HCT116 (cell line): Measurements from ENCODE around the gene ABR. TPM values are rescaled to one million over a fixed set of nuclear protein-coding genes. Genes with fewer than 3 reads are reported as not detected.
A peak's percentile ranks its signal among the peaks of the same experiment; 100 is the strongest.

Experiments used
- ATAC-seq: fragments of 200-7000 bp; cut with Tn5 transposase; 2 replicates; pipeline ENCODE4 v1.9.1; 2020; ENCODE audit warnings: mild to moderate bottlenecking, moderate library complexity
- BruUV-seq: library from RNA; stranded (reverse); fragments of 400-500 nt; replicated peaks from 2 replicates; lab custom pipeline; 2021; lab: Mats Ljungman, UMichigan
- CTCF ChIA-PET: fragments of 300-600 bp; sonication (Branson Sonifier 250); formaldehyde crosslinking; loops from one replicate; lab custom pipeline; 2021; ENCODE audit warnings: antibody characterized with exemption; lab: Charles Lee
- POLR2A ChIA-PET: fragments of 300-600, 350-600 bp; sonication (Branson Sonifier 250); formaldehyde crosslinking; loops from one replicate; lab custom pipeline; 2021; ENCODE audit warnings: antibody characterized with exemption; lab: Charles Lee
- RAD21 ChIA-PET, 2 experiments: fragments of 300-600 bp; sonication (Branson Sonifier 250); formaldehyde crosslinking; loops; one replicate each; lab custom pipeline; 2023; ENCODE audit warnings: low total read pairs in 2 of 2; ENCODE audit not compliant: uncharacterized antibody in 2 of 2, unreplicated experiment in 2 of 2, low non-redundant PET in 1 of 2; lab: Charles Lee
- DNase-seq: peaks from one replicate; pipeline ENCODE4 v3.0.0-alpha.2; 2010; ENCODE audit warnings: low read depth, low spot score
- H2AFZ ChIP-seq: fragments of 200-600 bp; shearing (Covaris generic), sonication (generic); 2 replicates; pipeline ENCODE4 v1.6.1; 2017; ENCODE audit warnings: low read depth, mixed run types, mixed read lengths, antibody characterized with exemption, low read length; ENCODE audit not compliant: poor library complexity, severe bottlenecking
- H3K27ac ChIP-seq: 2 replicates; pipeline ENCODE4 v1.5.1; 2012; ENCODE audit warnings: low read depth, low read length
- H3K27me3 ChIP-seq: fragments of 200-600 bp; sonication (generic); 2 replicates; pipeline ENCODE4 v1.6.1; 2016; ENCODE audit warnings: mixed run types, low read length, mixed read lengths; ENCODE audit not compliant: insufficient read depth
- H3K36me3 ChIP-seq, 2 experiments: fragments of 200-500 bp in 1 of 2; fragments of 200-600 bp in 1 of 2; sonication (Bioruptor generic) in 1 of 2; sonication (generic) in 1 of 2; 2 replicates each; pipeline versions ENCODE4 v1.5.1 to v1.6.1; 2014 to 2016; ENCODE audit warnings: low read length in 2 of 2, inconsistent platforms in 1 of 2, mixed read lengths in 1 of 2, mixed run types in 1 of 2; ENCODE audit not compliant: insufficient read depth in 2 of 2, control insufficient read depth in 1 of 2
- H3K4me1 ChIP-seq, 2 experiments: fragments of 200-600 bp in 1 of 2; sonication (generic) in 1 of 2; 2 replicates each; pipeline versions ENCODE4 v1.5.1 to v1.6.1; 2012 to 2017; ENCODE audit warnings: low read length in 2 of 2, inconsistent platforms in 1 of 2, mild to moderate bottlenecking in 1 of 2, mixed read lengths in 1 of 2, mixed run types in 1 of 2, moderate library complexity in 1 of 2; ENCODE audit not compliant: insufficient read depth in 2 of 2, control insufficient read depth in 1 of 2
- H3K4me2 ChIP-seq: fragments of 200-600 bp; sonication (generic); 2 replicates; pipeline ENCODE4 v1.6.1; 2017; ENCODE audit warnings: mixed run types, low read length, mixed read lengths
- H3K4me3 ChIP-seq, 2 experiments: fragments of 200-600 bp in 1 of 2; sonication (generic) in 1 of 2; replicated peaks in 1 of 2; 2 replicates each; pipeline ENCODE4 v1.5.1; 2011 to 2016; ENCODE audit warnings: low read length in 2 of 2, control low read depth in 1 of 2, low read depth in 1 of 2, mild to moderate bottlenecking in 1 of 2, mixed read lengths in 1 of 2, mixed run types in 1 of 2
- H3K79me2 ChIP-seq: fragments of 200-600 bp; sonication (generic); 2 replicates; pipeline ENCODE4 v1.6.1; 2017; ENCODE audit warnings: mild to moderate bottlenecking, mixed run types, low read length, moderate library complexity, mixed read lengths; ENCODE audit not compliant: insufficient read depth
- H3K9ac ChIP-seq: fragments of 200-600 bp; sonication (generic); 2 replicates; pipeline ENCODE4 v1.6.1; 2016; ENCODE audit warnings: low read length, mixed read lengths
- H3K9me2 ChIP-seq: fragments of 200-600 bp; sonication (generic), shearing (Covaris generic); 2 replicates; pipeline ENCODE4 v1.6.1; 2017; ENCODE audit warnings: mixed run types, mild to moderate bottlenecking, moderate library complexity; ENCODE audit not compliant: insufficient read depth
- H3K9me3 ChIP-seq, 2 experiments: fragments of 200-500 bp in 1 of 2; fragments of 200-600 bp in 1 of 2; sonication (Bioruptor generic) in 1 of 2; sonication (generic) in 1 of 2; 2 replicates each; pipeline ENCODE4 v1.6.1; 2014 to 2017; ENCODE audit warnings: low read length in 2 of 2, mixed read lengths in 2 of 2, inconsistent platforms in 1 of 2, low read depth in 1 of 2, mild to moderate bottlenecking in 1 of 2, mixed run types in 1 of 2, moderate library complexity in 1 of 2; ENCODE audit not compliant: control insufficient read depth in 1 of 2, insufficient read depth in 1 of 2
- H4K20me1 ChIP-seq: fragments of 200-600 bp; sonication (generic), shearing (Covaris generic); 2 replicates; pipeline ENCODE4 v1.6.1; 2017; ENCODE audit warnings: mixed run types, mild to moderate bottlenecking, moderate library complexity; ENCODE audit not compliant: insufficient read depth
- ATF3 ChIP-seq: IDR thresholded peaks from 2 replicates; pipeline ENCODE4 v1.6.1; 2012
- CBX3 ChIP-seq: IDR thresholded peaks from 2 replicates; pipeline ENCODE4 v1.6.1; 2012; ENCODE audit warnings: low read depth
- CEBPB ChIP-seq: IDR thresholded peaks from 2 replicates; pipeline ENCODE4 v1.6.1; 2012; ENCODE audit warnings: low read depth
- CTCF ChIP-seq, 3 experiments: fragments of 200-600 bp in 1 of 3; sonication (generic) in 1 of 3; IDR thresholded peaks in 2 of 3; conservative IDR thresholded peaks in 1 of 3; 2 replicates each; pipeline ENCODE4 v1.5.1; 2012 to 2017; ENCODE audit warnings: low read depth in 2 of 3, low read length in 2 of 3, antibody characterized with exemption in 1 of 3, borderline replicate concordance in 1 of 3, control low read depth in 1 of 3, mild to moderate bottlenecking in 1 of 3, mixed read lengths in 1 of 3, mixed run types in 1 of 3, moderate library complexity in 1 of 3; ENCODE audit not compliant: insufficient read depth in 1 of 3
- EGR1 ChIP-seq: IDR thresholded peaks from 2 replicates; pipeline ENCODE4 v1.6.1; 2012; ENCODE audit warnings: low read depth
- ELF1 ChIP-seq: IDR thresholded peaks from 2 replicates; pipeline ENCODE4 v1.6.1; 2012; ENCODE audit warnings: low read depth, borderline replicate concordance
- EZH2 ChIP-seq: fragments of 200-600 bp; sonication (generic); IDR thresholded peaks from 2 replicates; pipeline ENCODE4 v1.6.1; 2017; ENCODE audit warnings: antibody characterized with exemption, mixed run types
- EZH2phosphoT487 ChIP-seq: fragments of 200-600 bp; IDR thresholded peaks from 2 replicates; pipeline ENCODE4 v1.6.1; 2018; ENCODE audit warnings: antibody characterized with exemption, borderline replicate concordance
- FOSL1 ChIP-seq: IDR thresholded peaks from 2 replicates; pipeline ENCODE4 v1.6.1; 2012; ENCODE audit warnings: low read depth
- JUND ChIP-seq: IDR thresholded peaks from 2 replicates; pipeline ENCODE4 v1.6.1; 2012
- MAX ChIP-seq: IDR thresholded peaks from 2 replicates; pipeline ENCODE4 v1.6.1; 2012
- POLR2A ChIP-seq: IDR thresholded peaks from 2 replicates; pipeline ENCODE4 v1.7.0; 2011; ENCODE audit warnings: borderline replicate concordance; ENCODE audit not compliant: insufficient read depth, insufficient read length; ENCODE audit errors: extremely low read depth
- RAD21 ChIP-seq: IDR thresholded peaks from 2 replicates; pipeline ENCODE4 v1.6.1; 2012; ENCODE audit warnings: low read depth, mild to moderate bottlenecking
- SIN3A ChIP-seq: IDR thresholded peaks from 2 replicates; pipeline ENCODE4 v1.6.1; 2012; ENCODE audit warnings: low read depth
- SP1 ChIP-seq: IDR thresholded peaks from 2 replicates; pipeline ENCODE4 v1.6.1; 2012; ENCODE audit warnings: low read depth
- SRF ChIP-seq: IDR thresholded peaks from 2 replicates; pipeline ENCODE4 v1.6.1; 2012; ENCODE audit warnings: low read depth
- TCF7L2 ChIP-seq: IDR thresholded peaks from 2 replicates; pipeline ENCODE4 v1.7.0; 2011; ENCODE audit warnings: borderline replicate concordance, inconsistent platforms; ENCODE audit not compliant: insufficient read depth, insufficient read length; ENCODE audit errors: extremely low read depth
- YY1 ChIP-seq: IDR thresholded peaks from 2 replicates; pipeline ENCODE4 v1.6.1; 2011; ENCODE audit warnings: low read length, low read depth, moderate library complexity, mild to moderate bottlenecking; ENCODE audit not compliant: insufficient replicate concordance; ENCODE audit errors: extremely low read depth
- ZBTB33 ChIP-seq: IDR thresholded peaks from 2 replicates; pipeline ENCODE4 v1.6.1; 2011; ENCODE audit warnings: mild to moderate bottlenecking, low read length, moderate library complexity; ENCODE audit not compliant: insufficient replicate concordance; ENCODE audit errors: extremely low read depth
- ZFX ChIP-seq: fragments of 450-650 bp; IDR thresholded peaks from 2 replicates; pipeline ENCODE4 v1.6.1; 2017
- ZNF274 ChIP-seq: fragments of 200-500 bp; sonication (Bioruptor generic); IDR thresholded peaks from 2 replicates; pipeline ENCODE4 v1.6.1; 2014; ENCODE audit warnings: mild to moderate bottlenecking, low read depth, low read length, inconsistent platforms
- intact Hi-C: fragments of 100-400 bp; cut with micrococcal nuclease; formaldehyde crosslinking; loops from 2 replicates; pipeline ENCODE4 v1.10.0; 2022
- total RNA-seq: library from RNA; stranded (reverse); gene quantifications from one replicate; pipeline ENCODE4 v1.2.1, GENCODE V29; 2021; ENCODE audit not compliant: unreplicated experiment

The ABR gene
- total RNA-seq, 1 experiment from 2014 or later: 58.5 TPM

- Histone ChIP-seq H3K9ac (peak overlapping the region; percentile 59), H3K27ac (peak overlapping the region; percentile 65), H2AFZ (no peak overlapping the region), H3K36me3 (0 out of 4 replicates have a peak, but pooled peaks cover 0 to 4% of the 10 kb centered on the region in 2 experiments), H3K4me1 (peaks cover 57 to 92% of the 10 kb centered on the region in 2 experiments), H3K4me3 (peak overlapping the region; percentile 33 to 43), H3K4me2 (peak overlapping the region; percentile 71), H3K9me2 (no peaks in the 10 kb centered on the region), H3K27me3 (no peaks in the 10 kb centered on the region), H3K79me2 (peaks cover 91% of the 10 kb centered on the region), H3K9me3 (no peaks in the 10 kb centered on the region), H4K20me1 (no peaks in the 10 kb centered on the region)
- DNase-seq: peak; percentile 66
- ChIA-PET CTCF (no interaction called here), POLR2A (interaction anchor here (1.1 to 1.8 kb wide), 2 partner anchors 10 to 41 kb away, joined by 4 read pairs; partner anchors contain the start of gene NXN), RAD21 (no interaction called here)
- peak; percentile 66 for ATAC-seq
- BruUV-seq: no TSS peak
- intact Hi-C loops: no loop called here
- no peak for TF ChIP-seq ATF3
- 0 out of 2 replicates have a peak, but pooled peaks have one; percentile 8 for TF ChIP-seq CBX3
- TF ChIP-seq POLR2A: no peak
- TF ChIP-seq SIN3A: 0 out of 2 replicates have a peak, but pooled peaks have one; percentile 20
- TF ChIP-seq SRF: no peak
- TF ChIP-seq RAD21: no peak
- TF ChIP-seq ELF1: no peak
- no peak for TF ChIP-seq YY1
- no peak for TF ChIP-seq TCF7L2
- no peak for TF ChIP-seq FOSL1
- TF ChIP-seq EGR1: no peak
- no peak for TF ChIP-seq EZH2phosphoT487
- TF ChIP-seq EZH2: no peak
- no peak for TF ChIP-seq ZNF274
- no peak for TF ChIP-seq CTCF (IDR thresholded peaks at IDR 0.05 in 2 of 3, conservative IDR thresholded peaks at IDR 0.05 in 1 of 3; ENCODE audit: borderline replicate concordance in 1 of 3, insufficient read depth in 1 of 3, low read depth in 2 of 3, low read length in 2 of 3)
- no peak for TF ChIP-seq ZFX
- no peak; the same call in 1 of the 2 replicates for TF ChIP-seq MAX
- no peak for TF ChIP-seq ZBTB33
- 0 out of 2 replicates have a peak, but pooled peaks have one; percentile 31 for TF ChIP-seq SP1
- TF ChIP-seq CEBPB: no peak
- no peak for TF ChIP-seq JUND
Observed at GRCh38 chr17:969811-970355, 209.9 kb downstream of the ABR start.
